Measurements from ENCODE around the gene NRAP. TPM values are rescaled to one million over a fixed set of nuclear protein-coding genes. Genes with fewer than 3 reads are reported as not detected.

The NRAP gene
- total RNA-seq, 1 donor from 2014 or later, result not detected

DNA sequence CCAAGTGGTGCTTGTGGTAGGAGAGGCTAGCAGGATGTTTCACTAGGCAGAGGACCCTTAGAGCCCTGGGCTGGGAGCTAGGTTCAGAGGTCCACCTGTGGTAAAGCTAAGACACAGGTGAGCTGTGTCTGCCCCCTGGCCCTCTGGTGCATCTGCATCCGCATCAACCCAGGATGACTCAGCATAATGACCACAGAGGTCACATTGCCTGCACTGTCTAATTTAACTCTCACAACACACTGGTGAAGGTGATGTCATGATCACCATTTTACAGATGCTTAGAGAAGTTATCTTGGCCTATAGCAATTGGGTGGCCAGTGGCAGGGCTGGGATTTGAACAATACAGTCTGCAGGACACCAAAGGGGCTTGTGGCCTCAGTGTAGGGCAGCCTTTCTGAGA is 77.9 kb downstream of the NRAP start:
- Mint-ChIP-seq H3K27me3 (ENCODE audit: low read depth) (peaks cover 45% of the 10 kb centered on the region), H3K27ac (ENCODE audit: unreplicated experiment) (no peak overlapping the region), H3K4me1 (ENCODE audit: low read depth) (no peaks in the 10 kb centered on the region), H3K4me3 (ENCODE audit: unreplicated experiment) (no peak overlapping the region), H3K9me3 (ENCODE audit: low read depth) (no peaks in the 10 kb centered on the region), H3K36me3 (ENCODE audit: low read depth) (no peaks in the 10 kb centered on the region)
- DNase-seq (ENCODE audit: low spot score), result no peak
- no peak for TF ChIP-seq CTCF (IDR thresholded peaks at IDR 0.05)

DNA sequence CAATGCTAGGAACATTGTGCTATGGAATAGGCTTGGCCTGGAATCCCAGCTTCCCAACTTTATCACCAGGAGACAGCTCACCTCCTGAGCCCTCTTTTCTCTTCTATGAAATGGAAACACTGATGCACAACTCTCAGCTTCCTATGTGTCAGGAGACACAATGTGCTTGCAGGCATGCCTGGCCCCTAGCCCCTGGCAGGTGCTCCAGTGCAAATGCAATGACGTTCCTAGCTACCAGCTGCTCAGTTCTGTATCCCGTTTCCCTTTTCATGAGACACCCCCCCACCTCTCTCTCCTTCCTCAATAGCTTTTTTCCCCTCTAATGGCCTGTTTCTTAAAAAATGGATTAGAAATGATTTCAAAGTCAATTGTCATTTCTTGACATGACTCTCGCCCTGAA is 80.3 kb downstream of the NRAP start:
- Mint-ChIP-seq H3K27ac (ENCODE audit: unreplicated experiment) (no peak overlapping the region), H3K27me3 (ENCODE audit: low read depth) (peaks cover 45% of the 10 kb centered on the region), H3K36me3 (ENCODE audit: low read depth) (no peaks in the 10 kb centered on the region), H3K4me1 (ENCODE audit: low read depth) (no peaks in the 10 kb centered on the region), H3K4me3 (ENCODE audit: unreplicated experiment) (no peak overlapping the region), H3K9me3 (ENCODE audit: low read depth) (no peaks in the 10 kb centered on the region)
- no peak for DNase-seq (ENCODE audit: low spot score)
- TF ChIP-seq CTCF (IDR thresholded peaks at IDR 0.05), result no peak

DNA sequence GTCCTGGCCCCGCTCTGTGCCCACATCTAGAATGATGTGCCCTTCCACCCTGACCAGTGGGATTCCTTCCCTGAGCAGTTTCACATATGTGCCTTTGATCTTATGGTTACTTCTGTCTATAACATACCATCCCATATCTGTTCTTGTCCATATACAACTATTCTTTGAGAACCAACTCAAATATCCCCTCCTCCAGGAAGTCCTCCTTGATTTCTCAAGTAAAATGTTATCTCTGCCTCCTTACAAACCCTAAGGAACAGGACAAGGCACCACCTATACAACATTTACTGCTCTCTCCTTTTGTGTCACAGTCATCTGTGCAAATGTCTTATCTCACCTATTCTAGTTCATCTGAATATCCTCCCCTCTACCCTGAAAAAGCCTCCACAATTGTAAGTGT is 82.7 kb downstream of the NRAP start:
- Mint-ChIP-seq H3K4me3 (ENCODE audit: unreplicated experiment) (no peak overlapping the region), H3K9me3 (ENCODE audit: low read depth) (no peaks in the 10 kb centered on the region), H3K36me3 (ENCODE audit: low read depth) (no peaks in the 10 kb centered on the region), H3K27me3 (ENCODE audit: low read depth) (peaks cover 45% of the 10 kb centered on the region), H3K4me1 (ENCODE audit: low read depth) (no peaks in the 10 kb centered on the region), H3K27ac (ENCODE audit: unreplicated experiment) (no peak overlapping the region)
- no peak for DNase-seq (ENCODE audit: low spot score)
- no peak for TF ChIP-seq CTCF (IDR thresholded peaks at IDR 0.05)

DNA sequence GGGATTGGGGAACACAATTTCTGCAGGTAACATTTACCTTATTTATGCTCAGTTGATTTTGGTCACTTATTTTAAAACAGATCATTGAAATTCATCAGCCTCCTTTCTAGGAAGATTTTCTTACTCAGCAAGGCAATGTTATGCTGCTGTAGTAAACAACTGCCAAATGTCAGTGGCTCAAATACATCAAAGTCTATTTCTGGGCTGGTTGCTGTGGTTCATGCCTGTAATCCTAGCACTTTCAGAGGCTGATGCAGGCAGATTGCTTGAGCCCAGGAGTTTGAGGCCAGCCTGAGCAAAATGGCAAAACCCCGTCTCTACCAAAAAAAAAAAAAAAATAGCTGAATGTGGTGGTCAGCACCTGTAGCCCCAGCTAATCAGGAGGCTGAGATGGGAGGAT is 85.1 kb downstream of the NRAP start:
- Mint-ChIP-seq H3K36me3 (ENCODE audit: low read depth) (no peaks in the 10 kb centered on the region), H3K9me3 (ENCODE audit: low read depth) (no peaks in the 10 kb centered on the region), H3K27me3 (ENCODE audit: low read depth) (peaks cover 40% of the 10 kb centered on the region), H3K4me1 (ENCODE audit: low read depth) (no peaks in the 10 kb centered on the region), H3K4me3 (ENCODE audit: unreplicated experiment) (no peak overlapping the region), H3K27ac (ENCODE audit: unreplicated experiment) (no peak overlapping the region)
- TF ChIP-seq CTCF (IDR thresholded peaks at IDR 0.05), result no peak
- no peak for DNase-seq (ENCODE audit: low spot score)

DNA sequence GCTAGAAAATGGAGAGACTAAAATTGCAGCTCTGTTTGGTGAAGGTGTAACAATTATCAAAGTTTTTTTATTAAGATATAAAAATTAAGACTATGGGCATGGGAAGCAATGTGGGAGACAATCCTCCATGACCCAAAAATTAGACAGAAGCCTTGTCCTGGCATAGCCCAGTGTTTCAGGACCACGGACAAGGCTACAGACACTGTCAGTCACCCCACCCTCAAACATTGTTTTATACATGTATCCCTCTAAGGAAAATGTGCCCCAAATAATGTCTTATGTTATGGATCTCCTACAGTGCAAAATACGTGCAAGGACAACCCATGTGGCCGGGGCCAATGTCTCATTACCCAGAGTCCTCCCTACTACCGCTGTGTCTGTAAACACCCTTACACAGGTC is 87.0 kb downstream of the NRAP start:
- Mint-ChIP-seq H3K27me3 (ENCODE audit: low read depth) (peaks cover 38% of the 10 kb centered on the region), H3K4me3 (ENCODE audit: unreplicated experiment) (no peak overlapping the region), H3K4me1 (ENCODE audit: low read depth) (no peaks in the 10 kb centered on the region), H3K27ac (ENCODE audit: unreplicated experiment) (no peak overlapping the region), H3K9me3 (ENCODE audit: low read depth) (no peaks in the 10 kb centered on the region), H3K36me3 (ENCODE audit: low read depth) (no peaks in the 10 kb centered on the region)
- no peak for TF ChIP-seq CTCF (IDR thresholded peaks at IDR 0.05)
- no peak for DNase-seq (ENCODE audit: low spot score)
